SK-N-SH treated with all-trans-retinoic acid at 6 μM for 48 hours (cell line): Measurements from ENCODE around the gene AAMDC.
A peak's percentile ranks its signal among the peaks of the same experiment; 100 is the strongest.
"Not testable (repeated sequence)": the region's sequence is repeated elsewhere in the genome, so short reads cannot be mapped to it uniquely, and the experiment has no call there.

Experiments used
- ATAC-seq: fragments of 200-7000 bp; cut with Tn5 transposase; 3 replicates; pipeline ENCODE4 v1.9.1; 2020; ENCODE audit warnings: mild to moderate bottlenecking, moderate library complexity
- BACH2 ChIP-seq: fragments of 250-450 bp; sonication (Bioruptor Pico); IDR thresholded peaks from 2 replicates; pipeline ENCODE4 v1.9.0; 2021; ENCODE audit warnings: mild to moderate bottlenecking, borderline replicate concordance
- CSDC2 ChIP-seq: fragments of 250-450 bp; sonication (Bioruptor Pico); IDR thresholded peaks from 2 replicates; pipeline ENCODE4 v1.5.0; 2020; ENCODE audit warnings: mild to moderate bottlenecking, moderate library complexity
- CSRNP3 ChIP-seq: fragments of 250-450 bp; sonication (Bioruptor Pico); IDR thresholded peaks from 2 replicates; pipeline ENCODE4 v1.5.1; 2021; ENCODE audit warnings: mild to moderate bottlenecking, moderate library complexity
- ISL1 ChIP-seq: fragments of 250-450 bp; sonication (Bioruptor Pico); IDR thresholded peaks from 2 replicates; pipeline ENCODE4 v2.1.2; 2022; ENCODE audit warnings: mild to moderate bottlenecking, moderate library complexity
- POU6F1 ChIP-seq: fragments of 250-450 bp; sonication (Bioruptor Pico); IDR thresholded peaks from 2 replicates; pipeline ENCODE4 v1.8.0; 2021; ENCODE audit warnings: low read depth, mild to moderate bottlenecking, moderate library complexity, borderline replicate concordance
- RARB ChIP-seq: fragments of 250-450 bp; sonication (Bioruptor Pico); IDR thresholded peaks from 2 replicates; pipeline ENCODE4 v1.8.0; 2021; ENCODE audit warnings: mild to moderate bottlenecking, moderate library complexity
- SNAI2 ChIP-seq: fragments of 250-450 bp; sonication (Bioruptor Pico); IDR thresholded peaks from 2 replicates; pipeline ENCODE4 v1.5.0; 2020; ENCODE audit warnings: mild to moderate bottlenecking, moderate library complexity
- TCF4 ChIP-seq: fragments of 250-450 bp; sonication (Bioruptor Pico); IDR thresholded peaks from 2 replicates; pipeline ENCODE4 v1.8.0; 2021; ENCODE audit warnings: mild to moderate bottlenecking, moderate library complexity, borderline replicate concordance
- TOX ChIP-seq: fragments of 250-450 bp; sonication (Bioruptor Pico); IDR thresholded peaks from 2 replicates; pipeline ENCODE4 v1.8.0; 2021; ENCODE audit warnings: mild to moderate bottlenecking, moderate library complexity, borderline replicate concordance
- ZFP30 ChIP-seq: fragments of 450-650 bp; formaldehyde crosslinking; IDR thresholded peaks from 2 replicates; pipeline ENCODE4 v1.5.0; 2022; ENCODE audit warnings: mild to moderate bottlenecking, moderate library complexity

AAMDC gene

GRCh38 chr11:77908835-77909234 is 87.9 kb downstream of the AAMDC start:
- TF ChIP-seq ZFP30 (CRISPR knock-in tag), result no peak
- TF ChIP-seq CSRNP3, result no peak
- no peak for TF ChIP-seq TOX (CRISPR knock-in tag)
- no peak for TF ChIP-seq TCF4 (CRISPR knock-in tag)
- no peak for ATAC-seq

GRCh38 chr11:77909277-77909676 is 88.3 kb downstream of the AAMDC start:
- TF ChIP-seq POU6F1 (no peak), CSDC2 (CRISPR knock-in tag) (no peak), BACH2 (CRISPR knock-in tag) (no peak), RARB (CRISPR knock-in tag) (no peak), SNAI2 (no peak)
- ATAC-seq, result no peak

- ATAC-seq, result peak; percentile 34
Measured at GRCh38 chr11:77910828-77911227, 89.9 kb downstream of the AAMDC start.

- ATAC-seq, result not testable (repeated sequence)
Measured at GRCh38 chr11:77913608-77914306, 92.8 kb downstream of the AAMDC start.

GRCh38 chr11:77914307-77914791 is 93.4 kb downstream of the AAMDC start:
- ATAC-seq, result peak; percentile 84

GRCh38 chr11:77917713-77918112 is 96.8 kb downstream of the AAMDC start:
- ATAC-seq, result not testable (repeated sequence)

More at GRCh38 chr11:77914307-77914791, 93.4 kb downstream of the AAMDC start:
- 0 out of 2 replicates have a peak, but pooled peaks have one; percentile 18 for TF ChIP-seq ISL1 (CRISPR knock-in tag)
